ENCODE measurements around the gene SPTB.

SPTB gene

GRCh38 chr14:64746298-64747250 lies 133.1 kb downstream of the SPTB start:
- intact Hi-C loops (cut with DNase I) = no loop called here
- DNase-seq = peak in 6 of 42 donors; percentile 19 to 69 (median 37)

DNA sequence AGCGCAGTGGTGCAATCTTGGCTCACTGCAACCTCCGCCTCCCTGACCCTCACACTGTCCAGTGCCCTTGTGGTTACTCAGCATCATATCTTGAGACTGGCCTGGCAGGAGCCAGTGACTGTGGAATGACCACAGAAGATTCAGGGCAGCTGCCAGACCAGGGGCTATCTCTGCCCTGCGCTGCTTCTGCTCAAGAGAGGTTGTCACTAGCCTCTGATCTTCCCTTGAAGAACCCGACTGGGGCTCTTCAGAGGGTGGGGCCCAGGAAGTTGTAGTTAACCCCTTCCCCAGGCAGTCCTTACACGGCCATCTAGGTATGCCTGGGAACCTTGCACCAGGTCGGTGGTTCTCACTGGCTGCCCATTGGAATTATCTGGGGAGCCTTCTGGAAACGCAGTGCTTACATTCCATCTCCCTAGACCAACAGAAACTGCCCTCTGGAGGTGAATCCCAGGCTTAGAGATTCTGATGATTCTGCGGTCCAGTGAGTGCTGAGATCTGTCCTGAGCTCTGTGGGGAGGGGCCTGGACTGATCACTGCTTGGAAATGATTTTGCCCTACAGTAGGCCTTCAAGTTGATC lies 134.1 kb downstream of the SPTB start:
- DNase-seq = peak in 11 of 42 donors; percentile 25 to 68 (median 49)
- intact Hi-C loops (cut with DNase I) = no loop called here

DNA sequence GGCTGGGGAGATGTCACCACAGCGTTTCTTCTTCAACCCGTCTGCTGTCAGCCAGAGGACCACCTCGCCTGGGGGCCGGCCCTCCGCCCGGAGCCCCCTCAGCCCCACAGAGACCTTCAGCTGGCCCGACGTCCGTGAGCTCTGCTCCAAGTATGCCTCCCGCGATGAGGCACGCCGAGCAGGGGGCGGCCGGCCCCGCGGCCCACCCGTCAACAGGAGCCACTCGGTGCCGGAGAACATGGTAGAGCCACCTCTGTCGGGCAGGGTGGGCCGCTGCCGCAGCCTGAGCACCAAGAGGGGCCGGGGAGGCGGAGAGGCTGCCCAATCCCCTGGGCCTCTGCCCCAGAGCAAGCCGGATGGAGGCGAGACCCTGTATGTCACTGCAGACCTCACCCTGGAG lies 136.6 kb downstream of the SPTB start:
- intact Hi-C loops (cut with DNase I) = no loop called here

DNA sequence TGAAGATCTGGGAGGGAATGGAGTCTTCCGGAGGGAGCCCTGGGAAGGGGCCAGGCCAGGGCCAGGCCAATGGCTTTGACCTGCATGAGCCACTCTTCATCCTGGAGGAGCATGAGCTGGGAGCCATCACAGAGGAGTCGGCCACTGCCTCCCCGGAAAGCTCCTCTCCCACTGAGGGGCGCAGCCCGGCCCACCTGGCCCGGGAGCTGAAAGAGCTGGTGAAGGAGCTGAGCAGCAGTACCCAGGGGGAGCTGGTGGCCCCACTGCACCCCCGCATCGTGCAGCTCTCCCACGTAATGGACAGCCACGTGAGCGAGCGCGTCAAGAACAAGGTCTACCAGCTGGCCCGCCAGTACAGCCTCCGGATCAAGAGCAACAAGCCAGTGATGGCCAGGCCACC lies 137.7 kb downstream of the SPTB start:
- intact Hi-C loops (cut with DNase I) = no loop called here
- no peak for DNase-seq

More for the DNA sequence above, 136.6 kb downstream of the SPTB start:
- no peak for DNase-seq

DNA sequence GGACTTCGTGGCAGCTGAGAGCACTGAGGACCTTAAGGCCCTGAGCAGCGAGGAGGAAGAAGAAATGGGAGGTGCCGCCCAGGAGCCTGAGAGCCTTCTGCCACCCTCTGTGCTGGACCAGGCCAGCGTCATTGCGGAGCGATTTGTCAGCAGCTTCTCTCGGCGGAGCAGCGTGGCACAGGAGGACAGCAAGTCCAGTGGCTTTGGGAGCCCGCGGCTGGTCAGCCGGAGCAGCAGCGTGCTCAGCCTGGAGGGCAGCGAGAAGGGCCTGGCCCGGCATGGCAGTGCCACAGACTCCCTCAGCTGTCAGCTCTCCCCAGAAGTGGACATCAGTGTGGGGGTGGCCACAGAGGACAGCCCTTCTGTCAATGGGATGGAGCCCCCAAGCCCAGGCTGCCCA lies 138.5 kb downstream of the SPTB start:
- intact Hi-C loops (cut with DNase I) = no loop called here
- no peak for DNase-seq

DNA sequence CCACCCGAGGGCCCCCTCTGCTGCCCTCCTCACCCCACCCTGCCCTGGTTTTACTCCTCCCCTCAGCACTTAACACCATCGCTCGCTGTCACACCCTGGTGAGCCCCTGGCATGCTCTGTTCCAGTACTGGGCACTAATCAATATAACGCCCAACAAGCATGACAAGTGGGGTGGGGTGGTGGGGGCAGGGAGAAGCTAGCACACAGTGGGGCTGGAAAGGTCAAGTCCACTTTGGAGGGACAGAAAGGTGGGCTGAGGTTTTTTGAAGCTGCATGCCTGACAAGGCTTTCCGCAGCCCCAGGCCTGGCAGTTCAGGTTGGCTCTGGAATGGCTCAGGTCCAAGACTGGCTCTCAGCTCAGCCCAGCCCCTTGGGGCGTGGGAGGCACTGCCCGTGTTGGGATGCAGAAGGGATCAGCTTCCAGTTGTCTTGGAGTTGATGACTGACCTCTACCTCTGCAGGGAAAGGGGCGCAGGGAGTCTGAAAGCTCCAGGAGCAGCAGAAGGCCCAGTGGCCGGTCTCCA lies 141.4 kb downstream of the SPTB start:
- intact Hi-C loops (cut with DNase I) = no loop called here
- DNase-seq = no peak

DNA sequence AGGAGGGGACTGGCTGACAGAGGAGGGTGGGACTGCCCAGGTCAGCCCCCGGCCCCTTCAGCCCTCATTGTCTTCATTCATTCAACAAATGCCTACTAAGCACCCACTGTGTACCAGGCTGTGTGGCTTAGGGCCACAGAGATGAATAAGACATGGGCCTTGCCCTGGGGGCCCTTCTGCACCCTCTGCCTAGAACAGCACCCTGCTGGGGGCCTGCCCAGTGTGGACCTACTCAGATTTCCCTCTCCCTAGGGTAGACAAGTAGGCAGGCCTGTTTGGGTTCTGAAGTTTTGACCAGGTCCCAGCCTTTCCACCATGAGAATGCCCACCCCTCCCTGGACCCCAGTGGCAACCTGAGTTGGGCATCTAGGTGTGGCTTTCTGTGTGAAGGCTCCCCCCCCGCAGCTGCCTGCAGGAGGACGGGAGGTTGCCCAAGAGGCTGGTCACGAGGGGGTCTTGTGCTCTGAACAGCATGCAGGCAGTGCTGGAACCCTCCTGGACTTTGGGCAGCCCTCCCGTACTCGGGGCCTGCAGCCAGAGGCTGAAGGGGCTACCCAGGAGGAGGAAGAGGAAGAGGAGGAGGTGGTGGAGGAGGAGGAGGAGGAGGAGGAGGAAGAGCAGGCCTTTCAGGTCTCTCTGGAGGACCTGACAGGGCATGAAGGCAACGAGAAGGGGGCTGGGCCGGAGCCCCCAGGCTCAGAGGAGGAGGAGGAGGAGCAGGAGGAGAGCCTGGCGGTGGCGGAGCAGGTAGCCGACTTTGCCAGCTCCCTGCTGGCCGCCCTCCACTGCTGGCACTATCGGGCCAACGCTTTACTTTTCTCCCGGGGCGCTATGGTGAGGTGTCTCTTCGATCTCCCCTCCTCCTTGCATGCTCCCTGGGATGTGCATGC lies 142.1 kb downstream of the SPTB start:
- intact Hi-C loops (cut with DNase I) = no loop called here
- DNase-seq = peak in 19 of 42 donors; percentile 41 to 70 (median 56)

- DNase-seq = peak in 1 of 42 donors; percentile 27
- intact Hi-C loops (cut with DNase I) = no loop called here
Measured at GRCh38 chr14:64736271-64737169, 143.2 kb downstream of the SPTB start.

GRCh38 chr14:64734990-64735389 lies 144.7 kb downstream of the SPTB start:
- intact Hi-C loops (cut with DNase I) = no loop called here
- no peak for DNase-seq

DNA sequence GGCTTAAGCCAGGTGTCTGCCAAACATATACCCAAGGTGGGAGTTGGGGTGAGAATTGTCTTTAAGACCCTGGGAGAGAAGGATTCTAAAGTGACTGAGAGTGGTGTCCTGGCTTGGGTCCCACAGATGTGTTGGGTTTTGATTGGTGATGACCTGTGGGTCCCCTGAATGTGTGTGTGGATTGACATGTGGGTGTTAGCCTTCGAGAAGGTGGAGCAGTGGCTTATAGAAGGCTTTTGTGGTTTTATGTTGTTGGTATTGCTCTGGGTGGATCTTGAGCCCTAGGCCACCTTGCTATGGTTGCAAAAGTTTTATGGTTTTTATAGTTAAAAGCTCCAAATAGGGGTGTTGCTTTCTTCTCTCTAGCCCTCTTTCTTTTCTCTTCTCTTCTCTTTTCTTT lies 145.8 kb downstream of the SPTB start:
- intact Hi-C loops (cut with DNase I) = no loop called here
- no peak for DNase-seq

GRCh38 chr14:64733321-64733720 lies 146.4 kb downstream of the SPTB start:
- intact Hi-C loops (cut with DNase I) = no loop called here
- DNase-seq = peak in 1 of 42 donors; percentile 7

DNA sequence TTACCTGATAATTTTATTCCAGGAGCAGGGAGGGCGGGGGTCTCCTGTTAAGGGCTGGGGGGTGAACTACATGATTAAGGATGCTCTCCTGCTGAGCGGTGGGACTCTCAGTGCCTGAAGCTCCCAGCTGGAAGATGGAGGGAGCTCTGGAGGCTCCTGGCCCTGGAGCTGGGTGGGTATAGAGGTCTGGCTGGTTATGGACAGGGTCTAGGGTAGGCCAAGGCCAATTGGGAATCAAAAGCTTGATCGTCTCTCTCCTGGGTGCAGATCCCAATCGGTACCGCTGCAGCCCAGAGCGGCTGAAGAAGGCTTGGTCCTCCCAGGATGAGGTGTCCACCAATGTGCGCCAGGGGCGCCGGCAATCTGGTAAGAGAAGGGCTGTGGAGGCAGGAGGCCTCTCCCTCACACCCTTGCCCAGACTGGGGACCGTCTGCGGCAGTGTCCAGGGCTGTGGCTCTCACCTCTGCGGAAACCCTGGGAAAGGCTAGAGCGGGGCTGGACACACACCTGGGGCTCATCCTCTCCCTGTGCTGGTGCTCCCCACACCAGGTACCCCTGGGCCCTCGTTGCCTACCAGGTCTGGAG lies 147.1 kb downstream of the SPTB start:
- intact Hi-C loops (cut with DNase I) = no loop called here
- peak in 2 of 42 donors; percentile 10 to 14 for DNase-seq

DNA sequence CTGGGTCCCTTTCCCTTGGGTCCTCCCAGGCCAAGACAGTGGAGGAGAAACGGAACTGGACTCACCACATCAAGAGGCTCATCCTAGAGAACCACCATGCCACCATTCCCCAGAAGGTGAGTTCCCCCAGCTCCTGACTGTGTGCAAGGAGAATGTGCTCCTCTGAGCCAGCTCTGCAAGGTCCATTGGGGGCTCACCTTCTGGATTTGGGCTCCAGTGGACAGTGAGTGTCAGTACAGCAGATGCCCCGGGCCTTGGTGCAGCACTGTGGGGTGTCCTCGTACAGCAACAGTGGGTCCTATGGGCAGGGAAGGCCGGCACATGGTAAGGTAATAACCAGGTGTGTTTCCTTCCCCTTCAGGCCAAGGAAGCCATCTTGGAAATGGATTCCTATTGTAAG lies 147.6 kb downstream of the SPTB start:
- DNase-seq = peak in 1 of 42 donors; percentile 6

GRCh38 chr14:64731141-64731581 lies 148.5 kb downstream of the SPTB start:
- intact Hi-C loops (cut with DNase I) = no loop called here
- DNase-seq = peak in 1 of 42 donors; percentile 7

More for the DNA sequence above, 147.6 kb downstream of the SPTB start:
- intact Hi-C loops (cut with DNase I) = no loop called here

DNA sequence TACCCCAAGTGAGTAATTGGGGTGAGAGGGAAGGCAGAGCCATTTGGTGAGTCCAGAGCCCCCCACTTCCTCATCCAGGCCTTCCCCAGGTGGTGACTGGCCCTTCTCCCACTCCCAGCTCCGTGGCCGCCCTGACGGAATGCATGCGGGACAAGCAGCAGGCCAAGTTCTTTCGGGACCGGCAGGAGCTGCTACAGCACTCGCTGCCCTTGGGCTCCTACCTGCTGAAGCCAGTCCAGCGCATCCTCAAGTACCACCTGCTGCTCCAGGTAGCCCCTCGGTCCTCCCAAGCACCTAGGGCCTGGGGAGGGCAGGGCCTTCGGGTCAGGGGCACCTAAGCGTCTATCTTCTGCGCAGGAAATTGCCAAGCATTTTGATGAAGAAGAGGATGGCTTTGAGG lies 149.0 kb downstream of the SPTB start:
- intact Hi-C loops (cut with DNase I) = no loop called here
- peak in 1 of 42 donors; percentile 4 for DNase-seq

- peak in 1 of 42 donors; percentile 11 for DNase-seq
- intact Hi-C loops (cut with DNase I) = no loop called here
Measured at GRCh38 chr14:64730061-64730440, 149.7 kb downstream of the SPTB start.

DNA sequence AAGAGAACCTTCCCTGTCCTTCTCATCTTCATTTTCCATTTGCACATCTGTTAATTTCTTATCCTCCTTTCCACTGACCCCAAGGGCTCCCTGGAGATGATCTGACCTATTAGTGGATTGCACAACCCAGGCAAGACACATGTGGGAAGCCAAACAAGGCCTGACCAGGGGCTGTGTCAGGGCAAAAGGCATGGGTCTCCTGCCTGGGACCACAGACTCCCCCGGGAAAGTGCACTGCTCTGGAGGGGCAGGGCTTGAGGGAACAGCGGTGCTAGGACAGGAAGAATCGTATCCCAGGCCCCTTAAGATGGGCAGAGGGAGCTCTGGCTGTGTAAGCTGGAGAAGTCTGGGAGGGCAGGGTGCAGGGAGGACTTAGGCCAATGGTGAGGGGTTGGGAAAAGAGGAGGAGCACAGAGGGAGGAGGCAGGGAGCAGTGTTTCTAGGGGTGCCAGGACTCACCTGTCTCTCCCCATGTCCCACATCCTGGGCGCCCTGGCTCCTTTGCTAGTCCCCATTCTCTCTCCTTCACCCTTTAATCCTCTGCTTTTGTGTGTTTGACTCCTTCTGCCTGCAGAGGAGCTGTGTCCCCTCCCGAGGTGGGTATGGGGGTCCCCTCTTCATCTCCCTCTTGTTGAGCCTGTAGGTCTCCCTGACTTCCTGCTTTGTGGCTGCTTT lies 150.2 kb downstream of the SPTB start:
- peak in 2 of 42 donors; percentile 10 to 29 for DNase-seq
- intact Hi-C loops (cut with DNase I) = no loop called here
